ENCODE data around the gene CCM2.

DNA sequence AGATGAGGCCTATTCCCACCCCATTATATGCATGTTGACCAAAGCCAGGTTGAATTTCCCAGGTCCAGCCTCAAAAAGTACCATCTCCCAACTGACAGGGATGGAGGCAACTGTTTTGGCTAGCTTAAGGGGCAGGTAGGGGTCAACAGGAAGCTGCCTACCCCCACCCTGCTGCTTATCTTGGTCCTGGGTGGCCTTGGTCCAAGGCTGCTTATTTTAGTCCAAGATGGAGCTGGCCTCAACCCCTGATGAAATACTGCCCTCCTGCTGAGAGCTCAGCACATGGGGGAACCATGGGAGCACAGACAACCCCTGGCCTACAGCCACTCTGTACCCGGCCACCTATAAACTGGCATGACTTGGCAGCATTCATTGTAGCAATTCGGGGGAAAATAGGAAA is 44.3 kb upstream of the CCM2 start:
- TF ChIP-seq CTCF (IDR thresholded peaks at IDR 0.05; ENCODE audit: insufficient read depth, low read depth, low read length) (no peak), EZH2 (IDR thresholded peaks at IDR 0.05; ENCODE audit: insufficient read depth, low read length) (no peak)

Measured in astrocyte (in vitro differentiated cells and primary cell).